ENCODE data around the gene RNF5.

RNF5 gene

GRCh38 chr6:32164295-32164694 is 13.9 kb upstream of the RNF5 start, which contains the start of gene EGFL8:
Gene EGFL8, plus strand, starts transcription at chr6:32164595. Its CDS starts 1,571 bp downstream, at chr6:32166166.
- no peak within 1 kb of the TSS for H3K4me3 ChIP-seq (ENCODE audit: low read depth, low read length)
- no peak for DNase-seq (ENCODE audit: low read depth)
- TF ChIP-seq, protein P1, sequence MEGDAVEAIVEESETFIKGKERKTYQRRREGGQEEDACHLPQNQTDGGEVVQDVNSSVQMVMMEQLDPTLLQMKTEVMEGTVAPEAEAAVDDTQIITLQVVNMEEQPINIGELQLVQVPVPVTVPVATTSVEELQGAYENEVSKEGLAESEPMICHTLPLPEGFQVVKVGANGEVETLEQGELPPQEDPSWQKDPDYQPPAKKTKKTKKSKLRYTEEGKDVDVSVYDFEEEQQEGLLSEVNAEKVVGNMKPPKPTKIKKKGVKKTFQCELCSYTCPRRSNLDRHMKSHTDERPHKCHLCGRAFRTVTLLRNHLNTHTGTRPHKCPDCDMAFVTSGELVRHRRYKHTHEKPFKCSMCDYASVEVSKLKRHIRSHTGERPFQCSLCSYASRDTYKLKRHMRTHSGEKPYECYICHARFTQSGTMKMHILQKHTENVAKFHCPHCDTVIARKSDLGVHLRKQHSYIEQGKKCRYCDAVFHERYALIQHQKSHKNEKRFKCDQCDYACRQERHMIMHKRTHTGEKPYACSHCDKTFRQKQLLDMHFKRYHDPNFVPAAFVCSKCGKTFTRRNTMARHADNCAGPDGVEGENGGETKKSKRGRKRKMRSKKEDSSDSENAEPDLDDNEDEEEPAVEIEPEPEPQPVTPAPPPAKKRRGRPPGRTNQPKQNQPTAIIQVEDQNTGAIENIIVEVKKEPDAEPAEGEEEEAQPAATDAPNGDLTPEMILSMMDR (IDR thresholded peaks at IDR 0.05; ENCODE audit: insufficient read depth, low read depth, low read length, missing control alignments), result no peak

DNA sequence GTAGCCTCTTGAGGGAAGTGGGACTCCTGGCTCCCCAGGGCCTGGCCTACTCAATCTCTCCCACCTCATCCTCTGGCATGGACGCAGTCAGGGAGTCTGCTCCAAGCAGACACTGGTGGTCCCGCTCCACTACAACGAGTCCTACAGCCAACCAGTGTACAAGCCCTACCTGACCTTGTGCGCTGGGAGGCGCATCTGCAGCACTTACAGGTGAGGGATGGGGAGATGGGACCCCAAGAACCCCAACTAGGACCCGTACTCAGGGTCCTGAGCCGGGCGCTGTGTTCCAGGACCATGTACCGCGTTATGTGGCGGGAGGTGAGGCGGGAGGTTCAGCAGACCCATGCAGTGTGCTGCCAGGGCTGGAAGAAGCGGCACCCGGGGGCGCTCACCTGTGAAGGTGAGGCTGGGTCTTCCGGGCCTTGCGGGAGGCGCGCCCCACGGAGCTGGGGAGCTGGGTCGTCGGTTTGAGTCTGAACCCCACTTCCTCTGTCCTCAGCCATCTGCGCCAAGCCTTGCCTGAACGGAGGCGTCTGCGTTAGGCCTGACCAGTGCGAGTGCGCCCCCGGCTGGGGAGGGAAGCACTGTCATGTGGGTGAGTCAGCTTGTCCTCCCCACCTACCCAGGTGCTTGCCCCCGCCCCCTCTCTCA is 11.7 kb upstream of the RNF5 start:
- DNase-seq (ENCODE audit: low read depth), result no peak
- H3K4me3 ChIP-seq (ENCODE audit: low read depth, low read length), result no peak overlapping the region
- TF ChIP-seq, protein P1 (IDR thresholded peaks at IDR 0.05; ENCODE audit: insufficient read depth, low read depth, low read length, missing control alignments), result no peak

DNA sequence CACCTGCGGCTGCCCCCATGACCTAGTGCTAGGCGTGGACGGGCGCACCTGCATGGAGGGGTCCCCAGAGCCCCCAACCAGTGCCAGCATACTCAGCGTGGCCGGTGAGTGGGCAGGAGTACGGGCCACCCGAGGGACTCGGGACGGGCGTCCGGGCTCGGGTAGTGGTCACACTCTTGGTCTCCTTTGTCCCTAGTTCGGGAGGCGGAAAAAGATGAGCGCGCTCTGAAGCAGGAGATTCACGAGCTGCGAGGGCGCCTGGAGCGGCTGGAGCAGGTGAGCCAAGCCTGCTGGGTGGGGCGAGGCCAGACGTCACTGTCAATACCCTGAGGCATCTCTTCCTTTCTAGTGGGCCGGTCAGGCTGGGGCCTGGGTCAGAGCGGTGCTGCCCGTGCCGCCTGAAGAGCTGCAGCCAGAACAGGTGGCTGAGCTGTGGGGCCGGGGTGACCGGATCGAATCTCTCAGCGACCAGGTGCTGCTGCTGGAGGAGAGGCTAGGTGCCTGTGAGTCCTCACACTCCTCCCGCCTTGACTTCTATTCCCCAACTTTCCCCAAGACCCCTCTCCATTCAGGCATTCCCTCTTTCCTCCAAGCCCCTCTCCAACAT is 10.9 kb upstream of the RNF5 start:
- DNase-seq (ENCODE audit: low read depth), result no peak
- no peak overlapping the region for H3K4me3 ChIP-seq (ENCODE audit: low read depth, low read length)
- TF ChIP-seq, protein P1 (IDR thresholded peaks at IDR 0.05; ENCODE audit: insufficient read depth, low read depth, low read length, missing control alignments), result no peak

- DNase-seq (ENCODE audit: low read depth), result no peak
- H3K4me3 ChIP-seq (ENCODE audit: low read depth, low read length), result no peak overlapping the region
- TF ChIP-seq, protein P1 (IDR thresholded peaks at IDR 0.05; ENCODE audit: insufficient read depth, low read depth, low read length, missing control alignments), result no peak
Measured at GRCh38 chr6:32167761-32168262, 10.4 kb upstream of the RNF5 start.

GRCh38 chr6:32168350-32168749 is 9.9 kb upstream of the RNF5 start:
- H3K4me3 ChIP-seq (ENCODE audit: low read depth, low read length), result no peak overlapping the region
- TF ChIP-seq, protein P1 (IDR thresholded peaks at IDR 0.05; ENCODE audit: insufficient read depth, low read depth, low read length, missing control alignments), result no peak
- no peak for DNase-seq (ENCODE audit: low read depth)

DNA sequence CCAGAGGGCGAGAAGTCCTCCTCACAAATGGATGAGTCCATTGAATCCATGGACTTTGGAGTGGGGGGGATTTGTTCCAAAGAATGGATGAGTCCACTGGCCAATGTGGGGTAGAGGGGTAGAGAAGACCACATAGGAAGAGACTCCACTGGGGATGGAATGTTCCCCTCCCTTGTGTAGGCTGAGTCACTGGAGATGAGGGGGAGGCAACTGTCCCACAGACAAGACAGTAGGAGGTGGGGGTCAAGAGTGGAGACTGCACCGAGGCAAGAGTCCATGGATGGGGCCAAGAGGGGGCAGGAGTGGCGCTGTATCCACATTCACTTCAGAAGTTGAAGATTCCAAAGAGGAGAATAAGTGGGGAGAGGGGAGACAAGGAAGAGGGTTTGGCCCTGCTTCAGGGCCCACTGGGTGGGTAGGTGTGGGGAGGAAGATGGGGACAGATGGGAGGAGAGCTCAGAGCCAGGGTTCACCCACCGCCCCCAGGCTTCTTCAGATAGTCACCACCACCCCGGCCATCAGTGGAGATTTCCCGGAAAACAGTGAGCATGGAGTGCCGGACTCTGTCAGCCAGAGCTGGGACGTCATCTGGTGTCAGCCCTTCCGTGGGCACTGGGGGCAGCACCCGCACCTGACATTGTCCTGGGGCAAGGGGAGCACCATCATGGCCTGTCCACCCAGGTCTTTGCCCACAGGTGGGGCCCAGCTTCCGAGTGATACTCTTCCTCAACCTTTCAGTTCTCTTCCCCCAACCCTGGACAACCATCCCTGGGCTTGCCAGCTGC is 9.2 kb upstream of the RNF5 start:
- DNase-seq (ENCODE audit: low read depth), result no peak
- no peak overlapping the region for H3K4me3 ChIP-seq (ENCODE audit: low read depth, low read length)
- TF ChIP-seq, protein P1 (IDR thresholded peaks at IDR 0.05; ENCODE audit: insufficient read depth, low read depth, low read length, missing control alignments), result no peak
